Stomach (tissue), 9 donors: ENCODE results near the gene CEMIP. TPM values are rescaled to one million over a fixed set of nuclear protein-coding genes. Genes with fewer than 3 reads are reported as not detected.

Experiments used
- DNase-seq, 2 donors: peaks; one replicate each; pipeline versions ENCODE4 v3.0.0 to v3.0.0-alpha.2; 2013 to 2019
- H3K27ac ChIP-seq, 5 donors: fragments of 200-600 bp in 4 of 5; sonication (generic) in 4 of 5; one replicate each; pipeline ENCODE4 v1.5.1; 2013 to 2019; ENCODE audit warnings: mild to moderate bottlenecking in 1 of 5, moderate library complexity in 1 of 5
- H3K27me3 ChIP-seq, 3 donors: fragments of 200-600 bp; sonication (generic); one replicate each; pipeline ENCODE4 v1.5.1; 2017 to 2019; ENCODE audit warnings: mixed run types in 1 of 3
- H3K36me3 ChIP-seq, 4 donors: fragments of 200-600 bp; sonication (generic); 1 replicate in 3 of 4; 2 replicates in 1 of 4; pipeline ENCODE4 v1.5.1; 2016 to 2019
- H3K4me1 ChIP-seq, 4 donors: fragments of 200-600 bp; sonication (generic); one replicate each; pipeline ENCODE4 v1.5.1; 2016 to 2019
- H3K4me3 ChIP-seq, 4 donors: fragments of 200-600 bp; sonication (generic) in 3 of 4; one replicate each; pipeline ENCODE4 v1.5.1; 2016 to 2019; ENCODE audit warnings: mild to moderate bottlenecking in 1 of 4
- H3K9me3 ChIP-seq, 4 donors: fragments of 200-600 bp; sonication (generic); one replicate each; pipeline ENCODE4 v1.5.1; 2016 to 2019
- EP300 ChIP-seq: sonication (generic); formaldehyde crosslinking; IDR thresholded peaks from one replicate; pipeline ENCODE4 v1.6.1; 2017; ENCODE audit warnings: antibody characterized with exemption
- POLR2A ChIP-seq, 4 donors: fragments of 450-650 bp; IDR thresholded peaks; one replicate each; pipeline ENCODE4 v1.6.1; 2016; ENCODE audit warnings: antibody characterized with exemption in 4 of 4, control low read depth in 2 of 4, mild to moderate bottlenecking in 1 of 4, moderate library complexity in 1 of 4
- POLR2AphosphoS5 ChIP-seq, 3 donors: sonication (generic); formaldehyde crosslinking; IDR thresholded peaks; one replicate each; pipeline ENCODE4 v1.6.1; 2016; ENCODE audit warnings: antibody characterized with exemption in 3 of 3
- WGBS, 5 donors: extraction: QIAGEN DNeasy Blood & Tissue Kit in 3 of 5; methylation state at CpG; one replicate each; pipeline versions ENCODE4 v1.1.5 to v1.1.7; 2013 to 2018; 5-methylcytosine and 5-hydroxymethylcytosine counted together
- intact Hi-C: fragments of 100-400 bp; cut with DNase I; formaldehyde crosslinking; loops from one replicate; pipeline ENCODE4 v1.15.1; 2023; ENCODE audit warnings: low total_unique reads
- polyA plus RNA-seq, 3 donors: library from polyadenylated mRNA; stranded (reverse); fragments of 200-250 nt; gene quantifications; one replicate each; pipeline ENCODE4 v1.2.3, GENCODE V29; 2013
- total RNA-seq, 5 donors: library from RNA; depleted of rRNA; stranded (reverse); fragments of >200 nt; gene quantifications; one replicate each; pipeline versions ENCODE4 v1.1.0 to v1.2.3, GENCODE V29; 2014 to 2016
- TF ChIP-seq, protein P1 (sequence below), 7 experiments: fragments of 450-650 bp in 4 of 7; fragments of 200-600 bp in 3 of 7; sonication (generic) in 3 of 7; IDR thresholded peaks; one replicate each; pipeline ENCODE4 v1.5.1; 2016 to 2019; ENCODE audit warnings: antibody characterized with exemption in 7 of 7, control low read depth in 2 of 7, mild to moderate bottlenecking in 1 of 7
- donor health status: healthy with polysubstance abuse.
- donor health status: Bipolar disorder and iron deficiency.
- donor health status: healthy.

CEMIP gene
- total and polyA plus RNA-seq, 8 donors = 0.53 to 2.6 (median 1.4) TPM; not detected in 4

DNA sequence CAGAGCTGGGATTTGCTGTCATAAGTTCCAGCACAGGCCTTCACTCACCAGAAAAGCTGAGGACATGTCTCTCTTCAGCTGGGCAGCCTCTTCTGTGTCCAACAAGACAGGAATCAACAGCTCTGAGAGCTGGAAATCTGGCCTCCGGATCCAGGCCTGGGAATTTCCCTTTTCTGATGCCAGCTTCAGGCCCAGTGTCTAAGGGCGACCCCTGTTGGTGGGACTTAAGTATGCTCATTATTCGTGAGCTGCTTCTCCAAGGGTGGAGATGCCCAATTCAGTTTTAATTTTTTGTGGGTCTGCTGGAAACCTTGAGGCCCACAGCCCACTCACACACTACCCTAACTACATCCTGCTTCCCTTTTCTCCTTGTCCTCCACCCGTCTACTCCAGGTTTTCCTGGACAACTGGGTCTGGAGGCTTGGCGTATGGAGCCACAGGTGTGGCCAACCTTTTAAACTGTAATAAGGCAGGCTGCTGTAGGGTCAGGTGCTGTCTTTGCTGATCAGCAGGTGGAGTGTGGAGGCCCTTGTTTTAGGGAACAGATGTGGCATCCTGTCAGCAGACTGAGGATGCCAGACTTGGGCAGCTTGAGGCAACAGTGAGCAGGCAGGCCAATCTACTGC lies 2.6 kb upstream of the CEMIP start:
- no peak overlapping the region for H3K27ac ChIP-seq

DNA sequence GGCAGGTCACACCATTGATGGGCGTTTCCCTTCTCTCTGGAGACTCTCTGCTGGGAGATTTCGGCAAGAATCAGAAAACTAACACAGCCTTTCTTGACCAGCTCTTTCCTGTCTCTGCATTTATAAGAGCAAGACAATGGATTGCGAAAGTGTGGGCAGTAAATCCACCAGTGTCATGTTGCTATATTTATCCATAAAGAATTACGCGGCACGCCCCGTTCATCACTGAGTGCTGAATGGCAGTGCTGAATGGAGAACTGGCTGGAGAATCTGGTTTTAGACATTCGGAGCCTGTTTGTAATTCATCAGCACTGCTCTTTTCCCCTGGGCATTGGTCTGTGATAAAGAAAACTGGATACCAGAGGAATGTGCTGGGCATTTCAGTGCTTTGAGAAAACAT lies 2.0 kb upstream of the CEMIP start:
- no peak overlapping the region for H3K4me3 ChIP-seq
- no peaks in the 10 kb centered on the region for H3K9me3 ChIP-seq
- no peak overlapping the region for H3K27ac ChIP-seq
- TF ChIP-seq, protein P1, sequence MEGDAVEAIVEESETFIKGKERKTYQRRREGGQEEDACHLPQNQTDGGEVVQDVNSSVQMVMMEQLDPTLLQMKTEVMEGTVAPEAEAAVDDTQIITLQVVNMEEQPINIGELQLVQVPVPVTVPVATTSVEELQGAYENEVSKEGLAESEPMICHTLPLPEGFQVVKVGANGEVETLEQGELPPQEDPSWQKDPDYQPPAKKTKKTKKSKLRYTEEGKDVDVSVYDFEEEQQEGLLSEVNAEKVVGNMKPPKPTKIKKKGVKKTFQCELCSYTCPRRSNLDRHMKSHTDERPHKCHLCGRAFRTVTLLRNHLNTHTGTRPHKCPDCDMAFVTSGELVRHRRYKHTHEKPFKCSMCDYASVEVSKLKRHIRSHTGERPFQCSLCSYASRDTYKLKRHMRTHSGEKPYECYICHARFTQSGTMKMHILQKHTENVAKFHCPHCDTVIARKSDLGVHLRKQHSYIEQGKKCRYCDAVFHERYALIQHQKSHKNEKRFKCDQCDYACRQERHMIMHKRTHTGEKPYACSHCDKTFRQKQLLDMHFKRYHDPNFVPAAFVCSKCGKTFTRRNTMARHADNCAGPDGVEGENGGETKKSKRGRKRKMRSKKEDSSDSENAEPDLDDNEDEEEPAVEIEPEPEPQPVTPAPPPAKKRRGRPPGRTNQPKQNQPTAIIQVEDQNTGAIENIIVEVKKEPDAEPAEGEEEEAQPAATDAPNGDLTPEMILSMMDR (IDR thresholded peaks at IDR 0.05) = no peak
- TF ChIP-seq EP300 (no peak), POLR2AphosphoS5 (IDR thresholded peaks at IDR 0.05) (no peak), POLR2A (IDR thresholded peaks at IDR 0.05) (no peak)
- 46 to 69% (median 58%) methylated on average over 8 of the region's 8 CpGs for WGBS, 5 donors
- no peaks in the 10 kb centered on the region for H3K36me3 ChIP-seq
- H3K27me3 ChIP-seq = peaks cover 0 to 56% (median 27%) of the 10 kb centered on the region in 3 donors
- peaks cover 24 to 39% (median 25%) of the 10 kb centered on the region in 4 donors for H3K4me1 ChIP-seq
- intact Hi-C loops = loop anchor here (5.0 kb wide), 2 partner anchors 210 to 320 kb away; no protein-coding TSS in a partner anchor
- DNase-seq = peak in 1 of 2 donors; percentile 41

More for the DNA sequence above, 2.6 kb upstream of the CEMIP start:
- Histone ChIP-seq H3K4me1 (peaks cover 24 to 39% (median 25%) of the 10 kb centered on the region in 4 donors), H3K36me3 (no peaks in the 10 kb centered on the region), H3K9me3 (no peaks in the 10 kb centered on the region), H3K27me3 (peaks cover 0 to 50% (median 27%) of the 10 kb centered on the region in 3 donors), H3K4me3 (no peak overlapping the region)
- peak; percentile 83 to 93 for DNase-seq
- TF ChIP-seq POLR2AphosphoS5 (IDR thresholded peaks at IDR 0.05) = peak in 1 of 3 donors; percentile 35
- TF ChIP-seq, protein P1 (IDR thresholded peaks at IDR 0.05) = peak in 5 of 7 experiments; percentile 66 to 83 (median 72)
- no peak for TF ChIP-seq EP300
- TF ChIP-seq POLR2A (IDR thresholded peaks at IDR 0.05) = no peak
- WGBS, 5 donors = 21 to 31% (median 30%) methylated on average over 5 of the region's 5 CpGs
- intact Hi-C loops = loop anchor here (5.0 kb wide), 2 partner anchors 209 to 319 kb away; no protein-coding TSS in a partner anchor

DNA sequence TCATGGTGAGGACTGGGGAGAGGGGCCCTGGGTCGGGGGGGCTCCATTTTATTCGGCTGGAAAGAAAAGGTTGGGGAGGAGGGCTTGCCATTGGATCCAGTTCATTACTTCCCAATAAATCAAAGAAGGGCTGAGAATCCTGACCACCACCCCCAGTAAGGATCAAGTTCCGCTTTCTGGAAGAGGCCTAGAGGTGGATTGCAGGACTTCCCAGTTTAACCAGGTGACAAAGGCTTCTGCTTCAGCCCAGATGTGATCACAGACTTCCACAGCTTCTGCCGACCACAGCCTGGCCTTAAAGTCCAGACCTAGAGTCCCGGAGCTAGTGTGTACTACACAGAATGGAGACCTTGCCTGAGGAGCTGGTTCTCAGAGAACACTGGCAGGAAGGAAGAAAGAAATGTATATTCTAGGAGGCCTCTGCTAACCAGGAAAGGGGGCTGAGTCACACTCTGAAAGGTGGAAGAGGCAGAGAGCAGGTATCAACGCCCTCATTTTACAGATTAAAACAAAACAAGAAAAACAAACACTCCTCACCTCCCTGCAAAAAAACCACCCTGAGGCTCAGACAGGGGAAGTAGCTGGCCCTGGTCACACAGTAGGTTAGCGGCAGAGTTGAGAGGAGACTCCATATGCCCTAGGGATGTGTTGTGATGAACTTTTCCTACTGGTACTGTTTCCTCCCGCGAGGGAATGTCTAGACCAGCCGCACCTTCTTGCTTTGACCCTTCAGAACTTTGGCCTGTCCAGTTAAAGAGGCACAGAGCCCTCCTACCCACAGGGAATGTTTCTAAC lies 1.1 kb upstream of the CEMIP start:
- Histone ChIP-seq H3K4me3 (no peak overlapping the region), H3K36me3 (no peaks in the 10 kb centered on the region), H3K27ac (no peak overlapping the region), H3K9me3 (no peaks in the 10 kb centered on the region), H3K27me3 (peaks cover 0 to 65% (median 27%) of the 10 kb centered on the region in 3 donors), H3K4me1 (peaks cover 24 to 39% (median 25%) of the 10 kb centered on the region in 4 donors)
- peak in 1 of 2 donors; percentile 67 for DNase-seq
- TF ChIP-seq, protein P1 (IDR thresholded peaks at IDR 0.05) = no peak
- TF ChIP-seq EP300 (no peak), POLR2AphosphoS5 (IDR thresholded peaks at IDR 0.05) (no peak), POLR2A (IDR thresholded peaks at IDR 0.05) (no peak)
- 56 to 75% (median 65%) methylated on average over 10 of the region's 10 CpGs for WGBS, 5 donors
- intact Hi-C loops = loop anchor here (5.0 kb wide), 2 partner anchors 211 to 321 kb away; no protein-coding TSS in a partner anchor

DNA sequence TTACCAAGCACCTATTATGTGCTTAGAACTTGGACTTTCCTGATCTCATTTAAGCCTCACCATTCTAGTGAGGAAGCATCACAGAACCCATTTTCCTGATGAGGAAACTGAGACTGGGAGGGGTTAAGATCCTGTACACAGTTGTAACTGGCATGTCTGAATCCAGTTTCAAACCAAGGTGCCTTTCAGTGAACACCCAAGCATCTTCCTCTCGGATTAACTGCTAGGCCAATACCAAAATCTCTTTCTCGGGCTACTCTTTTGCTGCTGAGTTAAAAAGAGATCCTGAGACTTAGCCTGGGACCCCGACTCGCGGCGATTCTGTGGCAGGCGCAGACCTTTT lies 578 bp upstream of the CEMIP start:
- intact Hi-C loops = loop anchor here (5.0 kb wide), 2 partner anchors 211 to 321 kb away; no protein-coding TSS in a partner anchor
- no peaks in the 10 kb centered on the region for H3K36me3 ChIP-seq
- WGBS, 5 donors = 25 to 29% (median 27%) methylated on average over 7 of the region's 7 CpGs
- no peak overlapping the region for H3K27ac ChIP-seq
- DNase-seq = no peak
- H3K9me3 ChIP-seq = no peaks in the 10 kb centered on the region
- peak overlapping the region; percentile 41 to 70 (median 53) for H3K4me3 ChIP-seq
- H3K27me3 ChIP-seq = peaks cover 0 to 70% (median 27%) of the 10 kb centered on the region in 3 donors
- peaks cover 24 to 39% (median 25%) of the 10 kb centered on the region in 4 donors for H3K4me1 ChIP-seq
- TF ChIP-seq POLR2A (IDR thresholded peaks at IDR 0.05) (no peak), EP300 (no peak), POLR2AphosphoS5 (IDR thresholded peaks at IDR 0.05) (no peak)
- TF ChIP-seq, protein P1 (IDR thresholded peaks at IDR 0.05) = no peak
